HG03575 (cell line): ENCODE results near the gene ELOVL2.

ENCODE experiments used
- ATAC-seq: cut with Tn5 transposase; IDR thresholded peaks from one replicate; pipeline ENCODE4 v1.9.1; 2021; ENCODE audit not compliant: unreplicated experiment, insufficient number of reproducible peaks, low FRiP score; ENCODE audit errors: extremely low read depth

ELOVL2 gene

DNA sequence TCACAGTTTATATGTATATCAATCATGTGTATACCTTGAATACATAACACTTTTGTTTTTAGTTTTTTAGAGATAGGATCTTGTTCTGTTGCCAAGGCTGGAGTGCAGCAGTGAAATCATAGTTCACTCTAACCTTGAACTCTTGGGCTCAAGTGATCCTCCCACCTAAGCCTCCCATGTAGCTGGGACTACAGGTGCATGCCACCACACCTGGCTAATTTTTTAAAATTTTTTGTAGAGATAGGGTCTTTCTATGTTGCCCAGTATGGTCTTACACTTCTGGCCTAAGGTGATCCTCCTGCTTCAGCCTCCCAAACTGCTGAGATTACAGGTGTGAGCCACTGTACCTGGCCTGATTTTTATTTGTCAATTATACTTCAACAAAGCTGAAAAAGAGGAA, 87.3 kb downstream of the ELOVL2 start:
- no peak for ATAC-seq

DNA sequence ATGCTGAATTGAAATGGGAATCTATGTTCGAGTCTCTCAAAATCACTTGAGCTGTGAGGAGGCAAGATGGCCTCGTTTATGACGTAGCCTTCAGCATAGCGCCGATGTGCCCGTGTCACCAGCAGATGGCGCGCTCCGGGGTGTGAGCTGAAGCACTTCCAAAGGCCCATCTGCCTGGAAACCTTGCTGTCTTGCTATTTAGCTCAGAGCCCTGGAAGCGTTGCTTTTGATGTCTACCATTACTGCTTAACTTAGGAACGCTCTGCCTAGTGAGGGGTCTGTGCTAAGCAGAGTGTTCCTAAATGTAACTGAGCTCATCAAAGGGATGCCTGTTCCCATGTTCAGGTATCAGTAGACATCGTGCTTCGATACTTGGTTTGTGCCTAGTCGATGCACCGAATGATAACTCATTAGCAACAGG, 89.5 kb downstream of the ELOVL2 start:
- peak; percentile 61 for ATAC-seq

DNA sequence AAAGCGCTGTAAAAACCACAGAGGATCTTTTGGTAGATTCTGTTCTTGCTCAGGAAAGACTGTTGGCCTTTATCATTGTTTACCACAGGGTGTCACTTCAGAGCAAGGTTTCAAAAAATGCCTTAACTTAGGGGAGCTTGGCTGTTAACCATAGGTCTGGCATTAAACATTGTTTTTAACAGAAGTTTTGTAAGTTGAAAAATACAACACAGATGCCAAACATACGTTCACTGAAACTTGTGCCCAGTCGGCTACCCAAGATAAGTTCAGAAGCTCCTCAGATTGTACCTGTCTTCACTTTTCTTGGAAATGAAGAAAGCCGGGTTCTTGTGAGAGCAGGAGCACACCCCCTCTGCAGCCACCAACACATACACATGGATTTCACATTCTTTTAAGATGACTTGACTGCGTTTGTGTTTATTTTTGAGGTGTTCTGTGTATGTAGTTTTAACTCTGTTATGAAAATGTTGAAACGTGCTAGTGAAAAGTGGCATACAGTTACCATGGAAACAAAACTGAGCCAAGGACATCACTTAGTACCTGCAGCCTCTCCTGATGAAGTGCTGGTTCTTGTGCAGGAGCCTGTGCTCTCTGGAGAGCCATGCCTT, 92.3 kb downstream of the ELOVL2 start:
- no peak for ATAC-seq

DNA sequence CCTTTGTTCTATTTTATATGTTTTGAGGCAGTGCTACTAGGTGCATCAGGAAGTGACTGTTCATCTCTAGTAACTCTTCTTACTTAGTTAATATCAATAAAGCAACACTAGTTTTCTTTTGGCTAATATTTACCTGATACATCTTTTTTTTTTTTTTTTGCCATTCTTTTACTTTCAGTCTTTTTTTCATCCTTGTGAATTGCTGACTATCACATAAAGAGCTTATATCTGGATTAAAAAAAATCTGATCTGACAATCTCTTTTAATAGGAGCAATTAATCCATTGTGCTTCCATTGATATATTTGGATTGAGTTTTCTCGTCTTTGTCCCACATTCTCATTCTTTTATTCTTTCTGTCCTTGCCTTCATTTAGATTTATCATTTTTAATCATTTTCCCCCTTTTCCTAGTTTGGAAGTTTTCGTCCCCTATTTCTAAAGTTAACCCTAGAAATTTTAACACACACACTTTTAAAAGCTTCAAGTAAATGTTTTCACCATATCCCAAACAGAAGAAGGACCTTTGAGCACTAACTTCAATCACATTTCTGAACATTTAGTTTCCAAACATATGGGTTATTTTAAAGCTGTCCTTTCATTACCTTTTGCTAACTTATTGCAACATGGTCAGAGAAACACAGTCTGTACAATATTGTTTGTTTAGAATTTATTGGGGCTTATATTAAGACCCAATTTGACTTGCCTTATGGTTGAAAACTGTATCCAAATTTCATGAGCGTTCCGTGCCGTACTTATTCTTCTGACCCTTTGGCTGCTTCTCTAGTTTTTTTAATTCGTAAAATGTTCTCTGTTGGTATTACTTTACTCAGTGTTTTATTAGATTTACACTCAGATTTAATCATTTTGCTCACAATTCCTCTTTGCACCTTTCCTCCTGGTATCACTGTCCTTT, 94.3 kb downstream of the ELOVL2 start:
- no peak for ATAC-seq

DNA sequence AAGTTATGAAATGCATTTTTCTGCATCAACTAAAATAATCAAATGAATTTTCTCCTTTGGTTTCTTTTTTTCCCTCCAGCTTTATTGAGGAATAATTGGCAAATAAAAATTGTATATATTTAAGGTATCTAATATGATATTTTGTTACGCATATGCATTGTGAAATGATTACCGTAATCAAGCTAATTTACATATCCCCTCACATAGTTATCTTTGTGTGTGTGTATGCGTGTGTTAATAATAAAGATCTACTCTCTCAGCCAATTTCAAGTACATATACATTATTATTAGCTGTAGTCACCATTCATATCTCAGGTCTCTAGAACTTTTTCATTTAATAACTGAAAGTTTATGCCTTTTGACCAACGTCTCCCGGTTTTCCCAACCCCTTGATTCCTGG, 96.1 kb downstream of the ELOVL2 start:
- no peak for ATAC-seq

DNA sequence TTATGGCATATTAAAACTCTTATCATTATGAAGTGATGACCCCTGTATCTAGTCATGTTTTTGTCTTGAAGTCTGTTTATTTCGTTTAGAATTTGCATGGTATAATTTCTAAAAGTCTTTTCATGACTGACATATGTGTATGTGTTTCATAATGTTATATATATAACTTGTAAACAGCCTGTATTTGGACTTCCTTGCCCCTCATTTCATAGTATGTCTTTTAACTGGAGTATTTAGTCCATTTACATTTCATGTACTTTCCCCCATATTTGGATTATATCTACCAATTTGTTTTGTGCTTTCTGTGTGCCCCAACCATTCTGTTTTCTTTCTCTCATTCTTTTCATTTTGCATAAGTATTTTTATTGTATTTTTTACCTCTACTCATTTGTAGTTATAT, 98.3 kb downstream of the ELOVL2 start:
- ATAC-seq: no peak

DNA sequence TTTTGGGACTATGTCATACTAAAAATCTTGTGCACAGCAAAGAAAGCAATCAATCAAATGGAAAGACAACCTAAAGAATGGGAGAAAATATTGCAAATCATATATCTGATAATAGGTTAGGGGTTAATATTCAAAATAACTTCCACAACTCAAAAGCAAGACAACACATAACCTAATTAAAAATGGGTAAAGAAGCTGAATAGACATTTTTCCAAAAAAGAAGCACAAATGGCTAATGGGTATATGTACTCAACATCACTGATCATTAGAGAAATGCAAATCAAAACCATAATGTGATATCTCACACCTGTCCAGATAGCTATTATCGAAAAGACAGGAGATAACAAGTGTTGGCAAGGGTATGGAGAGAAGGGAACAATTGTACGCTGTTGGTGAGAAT, 104.3 kb downstream of the ELOVL2 start:
- no peak for ATAC-seq

DNA sequence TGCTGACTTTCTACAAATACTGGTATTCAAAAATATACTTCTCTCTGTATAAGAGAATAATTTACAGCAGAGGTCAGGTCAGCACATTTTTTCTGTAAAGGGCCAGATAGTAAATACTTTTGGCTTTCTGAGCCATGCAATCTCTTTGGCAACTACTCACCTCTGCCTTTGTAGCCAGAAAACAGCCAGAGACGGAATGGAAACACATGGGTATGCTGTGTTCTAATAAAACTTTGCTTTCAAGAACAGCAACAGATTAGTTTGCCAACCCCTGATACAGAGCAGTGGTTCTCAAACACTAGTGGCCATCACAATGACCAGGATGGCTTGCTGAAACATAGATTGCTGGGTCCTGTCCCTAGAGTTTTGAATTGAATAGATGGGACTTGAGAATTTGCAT, 111.0 kb downstream of the ELOVL2 start:
- no peak for ATAC-seq
